H1 (cell line): ENCODE results near the gene PIGK. TPM values are rescaled to one million over a fixed set of nuclear protein-coding genes. Genes with fewer than 3 reads are reported as not detected.
"Not testable (repeated sequence)": the region's sequence is repeated elsewhere in the genome, so short reads cannot be mapped to it uniquely, and the experiment has no call there.

ENCODE experiments used
- CTCF ChIA-PET: fragments of 300-600 bp; sonication (Branson Sonifier 250); formaldehyde crosslinking; loops from one replicate; lab custom pipeline; 2021; ENCODE audit not compliant: partially characterized antibody; lab: Charles Lee
- POLR2A ChIA-PET: fragments of 300-600 bp; sonication (Branson Sonifier 250); formaldehyde crosslinking; loops from one replicate; lab custom pipeline; 2021; ENCODE audit warnings: inconsistent platforms; ENCODE audit not compliant: partially characterized antibody; lab: Charles Lee
- DNase-seq, 2 experiments: peaks; one replicate each; pipeline versions ENCODE4 v3.0.0 to v3.0.0-alpha.2; 2010 to 2022; ENCODE audit warnings: low spot score in 2 of 2, low read depth in 1 of 2, mixed read lengths in 1 of 2
- FAIRE-seq: peaks from 2 replicates; lab custom pipeline; 2011; peaks lifted over from hg19 to GRCh38; lab: Jason Lieb, UNC
- H2AFZ ChIP-seq: 2 replicates; pipeline ENCODE4 v1.8.1; 2012; ENCODE audit warnings: low read length, inconsistent platforms
- H2AK5ac ChIP-seq: 2 replicates; pipeline ENCODE4 v1.6.1; 2013; ENCODE audit warnings: low read depth, low read length
- H2BK120ac ChIP-seq: replicated peaks from 2 replicates; pipeline ENCODE3; 2013; ENCODE audit warnings: low read depth, low read length, inconsistent platforms
- H2BK12ac ChIP-seq: 2 replicates; pipeline ENCODE4 v1.6.1; 2013; ENCODE audit warnings: low read depth, low read length
- H2BK15ac ChIP-seq: 2 replicates; pipeline ENCODE4 v1.6.1; 2013; ENCODE audit warnings: low read length
- H2BK20ac ChIP-seq: 2 replicates; pipeline ENCODE4 v1.6.1; 2013; ENCODE audit warnings: low read length
- H2BK5ac ChIP-seq: 2 replicates; pipeline ENCODE4 v1.6.1; 2013; ENCODE audit warnings: low read depth, low read length
- H3K14ac ChIP-seq: 2 replicates; pipeline ENCODE4 v1.6.1; 2013; ENCODE audit warnings: inconsistent platforms; ENCODE audit not compliant: insufficient read length
- H3K18ac ChIP-seq: 2 replicates; pipeline ENCODE4 v1.6.1; 2013; ENCODE audit warnings: low read length; ENCODE audit errors: extremely low read depth
- H3K23ac ChIP-seq: 2 replicates; pipeline ENCODE4 v1.6.1; 2013; ENCODE audit warnings: inconsistent platforms; ENCODE audit not compliant: insufficient read length
- H3K23me2 ChIP-seq: 2 replicates; pipeline ENCODE4 v1.6.1; 2013; ENCODE audit warnings: low read depth, low read length
- H3K27ac ChIP-seq: 2 replicates; pipeline ENCODE4 v1.6.1; 2011; ENCODE audit warnings: low read depth, low read length, inconsistent platforms
- H3K27me3 ChIP-seq, 4 experiments: replicated peaks in 1 of 4; 1 replicate in 1 of 4; 2 replicates in 3 of 4; pipeline versions ENCODE4 v1.6.1 to v1.8.1; 2011 to 2013; ENCODE audit warnings: low read length in 3 of 4, mild to moderate bottlenecking in 3 of 4, inconsistent platforms in 2 of 4, mixed read lengths in 2 of 4, moderate library complexity in 1 of 4; ENCODE audit not compliant: control insufficient read depth in 3 of 4, insufficient read depth in 3 of 4; ENCODE audit errors: extremely low read depth in 1 of 4
- H3K36me3 ChIP-seq, 4 experiments: 2 replicates each; pipeline versions ENCODE4 v1.6.1 to v1.8.1; 2011 to 2013; ENCODE audit warnings: mild to moderate bottlenecking in 4 of 4, low read length in 3 of 4, moderate library complexity in 2 of 4, control low read depth in 1 of 4, inconsistent platforms in 1 of 4; ENCODE audit not compliant: insufficient read depth in 4 of 4, control insufficient read depth in 2 of 4
- H3K4ac ChIP-seq: replicated peaks from 2 replicates; pipeline ENCODE3; 2013; ENCODE audit warnings: low read length, low read depth, mixed read lengths, inconsistent platforms; ENCODE audit not compliant: insufficient read length
- H3K4me1 ChIP-seq, 4 experiments: replicated peaks in 1 of 4; 1 replicate in 1 of 4; 2 replicates in 3 of 4; pipeline versions ENCODE4 v1.6.1 to v1.8.1; 2011 to 2013; ENCODE audit warnings: low read length in 3 of 4, inconsistent platforms in 2 of 4, mixed read lengths in 1 of 4; ENCODE audit not compliant: insufficient read depth in 4 of 4, control insufficient read depth in 3 of 4
- H3K4me2 ChIP-seq, 2 experiments: 2 replicates each; pipeline versions ENCODE4 v1.6.1 to v1.8.1; 2011 to 2013; ENCODE audit warnings: low read depth in 2 of 2, low read length in 2 of 2, control low read depth in 1 of 2, inconsistent platforms in 1 of 2, mild to moderate bottlenecking in 1 of 2; ENCODE audit not compliant: insufficient read depth in 1 of 2
- H3K4me3 ChIP-seq, 4 experiments: fragments of 200-600, 300-600 bp in 1 of 4; sonication (generic), shearing (Covaris generic), sonication (Bioruptor Twin) in 1 of 4; 2 replicates each; pipeline versions ENCODE4 v1.5.1 to v1.8.1; 2011 to 2016; ENCODE audit warnings: low read length in 4 of 4, low read depth in 3 of 4, control low read depth in 2 of 4, inconsistent platforms in 2 of 4, mild to moderate bottlenecking in 2 of 4, mixed read lengths in 1 of 4, moderate library complexity in 1 of 4; ENCODE audit not compliant: insufficient read depth in 2 of 4; ENCODE audit errors: extremely low read depth in 1 of 4
- H3K56ac ChIP-seq: replicated peaks from 2 replicates; pipeline ENCODE3; 2013; ENCODE audit warnings: low read depth, mild to moderate bottlenecking, mixed read lengths, low read length, inconsistent platforms; ENCODE audit not compliant: insufficient read length
- H3K79me1 ChIP-seq: 2 replicates; pipeline ENCODE4 v1.6.1; 2013; ENCODE audit warnings: low read depth, low read length, control low read depth
- H3K79me2 ChIP-seq, 2 experiments: 2 replicates each; pipeline versions ENCODE4 v1.6.1 to v1.8.1; 2012 to 2013; ENCODE audit warnings: low read length in 2 of 2, mild to moderate bottlenecking in 2 of 2, inconsistent platforms in 1 of 2; ENCODE audit not compliant: insufficient read depth in 2 of 2, control insufficient read depth in 1 of 2
- H3K9ac ChIP-seq, 4 experiments: replicated peaks in 1 of 4; 1 replicate in 1 of 4; 2 replicates in 3 of 4; pipeline versions ENCODE4 v1.6.1 to v1.8.1; 2011 to 2013; ENCODE audit warnings: low read depth in 3 of 4, low read length in 3 of 4, control low read depth in 2 of 4, mild to moderate bottlenecking in 2 of 4, moderate library complexity in 2 of 4, inconsistent platforms in 1 of 4; ENCODE audit errors: extremely low read depth in 1 of 4
- H3K9me3 ChIP-seq, 2 experiments: 2 replicates each; pipeline versions ENCODE4 v1.6.1 to v1.8.1; 2012 to 2013; ENCODE audit warnings: mild to moderate bottlenecking in 2 of 2, moderate library complexity in 2 of 2, control low read depth in 1 of 2, inconsistent platforms in 1 of 2, low read depth in 1 of 2, low read length in 1 of 2, mixed read lengths in 1 of 2; ENCODE audit not compliant: insufficient read depth in 2 of 2
- H4K20me1 ChIP-seq, 2 experiments: replicated peaks in 1 of 2; 2 replicates each; pipeline versions ENCODE3 to v1.8.1; 2011 to 2013; ENCODE audit warnings: inconsistent platforms in 2 of 2, low read length in 2 of 2, mild to moderate bottlenecking in 1 of 2; ENCODE audit not compliant: insufficient read depth in 2 of 2, control insufficient read depth in 1 of 2
- H4K5ac ChIP-seq: 2 replicates; pipeline ENCODE4 v1.6.1; 2013; ENCODE audit warnings: low read length, low read depth, mixed read lengths, inconsistent platforms; ENCODE audit not compliant: insufficient read length
- H4K8ac ChIP-seq: 2 replicates; pipeline ENCODE4 v1.8.0; 2013; ENCODE audit warnings: mild to moderate bottlenecking, moderate library complexity, low read length, inconsistent platforms; ENCODE audit not compliant: insufficient read depth; ENCODE audit errors: extremely low read depth
- H4K91ac ChIP-seq: replicated peaks from 2 replicates; pipeline ENCODE3; 2013; ENCODE audit warnings: low read length, mixed read lengths, inconsistent platforms; ENCODE audit not compliant: insufficient read length
- WGBS, 2 experiments: shearing (Covaris generic) in 1 of 2; methylation state at CpG; one replicate each; pipeline versions ENCODE4 v1.1.6 to v1.1.7; 2013 to 2015; ENCODE audit warnings: low lambda C conversion rate in 2 of 2, mixed read lengths in 2 of 2, inconsistent platforms in 1 of 2, low coverage in 1 of 2, missing lambda C conversion rate in 1 of 2; ENCODE audit not compliant: insufficient replicate concordance in 2 of 2, insufficient coverage in 1 of 2, insufficient read length in 1 of 2; ENCODE audit errors: extremely low coverage in 1 of 2, missing lambda C conversion rate in 1 of 2; 5-methylcytosine and 5-hydroxymethylcytosine counted together
- polyA plus RNA-seq, 7 experiments: library from polyadenylated mRNA; depleted of rRNA in 3 of 7; stranded (reverse) in 5 of 7; unstranded in 2 of 7; fragments of >200 nt in 5 of 7; fragments of 200-250 nt in 2 of 7; gene quantifications; 1 replicate in 5 of 7; 2 replicates in 1 of 7; 4 replicates in 1 of 7; pipeline versions ENCODE4 v1.2.1 to v1.2.3, GENCODE V29; 2011 to 2013; ENCODE audit warnings: missing spikeins in 2 of 7, mixed read lengths in 2 of 7
- total RNA-seq: library from RNA; stranded (reverse); fragmentation: NEBNext Ultra II Directional; extraction: Animal tissue kit (Norgen Biotek cat#: 25700); gene quantifications from 2 replicates; pipeline ENCODE4 v1.2.1, GENCODE V29; 2021

Gene PIGK
- total and polyA plus RNA-seq, 2 of the 8 experiments (the other 6 are each of a cell fraction or from before 2014, with no cell fraction given), result 5.6 to 23.2 TPM

DNA sequence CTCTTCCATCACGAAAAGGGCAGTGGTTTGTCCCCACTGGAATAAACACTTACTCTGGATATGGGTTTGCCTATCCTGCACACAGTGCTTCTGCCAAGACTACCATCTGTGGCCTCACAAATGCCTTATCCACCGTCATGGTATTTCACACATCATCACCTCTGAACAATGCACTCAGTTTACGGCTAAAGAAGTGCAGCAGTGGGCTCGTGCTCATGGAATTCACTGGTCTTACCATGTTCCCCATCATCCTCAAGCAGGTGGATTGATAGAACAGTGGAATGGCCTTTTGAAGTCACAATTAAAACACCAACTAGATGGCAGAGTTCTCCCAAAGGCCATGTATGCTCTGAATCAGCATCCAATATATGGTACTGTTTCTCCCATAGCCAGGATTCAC lies 32.3 kb downstream of the PIGK start:
- H3K36me3 ChIP-seq, POLR2A ChIA-PET: not testable (repeated sequence)

More for the DNA sequence above, 32.3 kb downstream of the PIGK start:
- H3K79me2 ChIP-seq, H3K9ac ChIP-seq, H3K4me1 ChIP-seq, FAIRE-seq, H3K4me2 ChIP-seq, H2BK12ac ChIP-seq, H3K18ac ChIP-seq, H2AK5ac ChIP-seq, DNase-seq, H4K5ac ChIP-seq, H3K9me3 ChIP-seq, H2BK20ac ChIP-seq, H3K56ac ChIP-seq, H2BK15ac ChIP-seq, H3K27ac ChIP-seq, H2AFZ ChIP-seq, H4K91ac ChIP-seq, H3K79me1 ChIP-seq, H4K8ac ChIP-seq, H4K20me1 ChIP-seq, H3K27me3 ChIP-seq, H3K23ac ChIP-seq, H3K4ac ChIP-seq, H2BK120ac ChIP-seq, H3K23me2 ChIP-seq, H2BK5ac ChIP-seq, CTCF ChIA-PET, H3K14ac ChIP-seq, H3K4me3 ChIP-seq: not testable (repeated sequence)
- 85% methylated on average over 4 of the region's 4 CpGs; no CpG with 5 or more reads in 1 of the 2 experiments for WGBS, 2 experiments
